Common myeloid progenitor, CD34-positive (primary cell): Measurements from ENCODE around the gene MACROD2.

Source experiments
- CTCF ChIA-PET: fragments of 350-600 bp; sonication (Branson Sonifier 250); formaldehyde crosslinking; loops from one replicate; lab custom pipeline; 2021; ENCODE audit warnings: antibody characterized with exemption; lab: Charles Lee
- POLR2A ChIA-PET: fragments of 350-600 bp; sonication (Branson Sonifier 250); formaldehyde crosslinking; loops from one replicate; lab custom pipeline; 2021; ENCODE audit warnings: antibody characterized with exemption; lab: Charles Lee
- DNase-seq, 3 donors: peaks; one replicate each; pipeline versions ENCODE4 v3.0.0 to v3.0.0-alpha.2; 2013
- H3K27ac ChIP-seq, 2 experiments: 1 replicate in 1 of 2; 2 replicates in 1 of 2; pipeline ENCODE4 v1.7.0; 2013; ENCODE audit warnings: inconsistent platforms in 2 of 2, low read length in 2 of 2, mild to moderate bottlenecking in 2 of 2, low read depth in 1 of 2, moderate library complexity in 1 of 2; ENCODE audit not compliant: severe bottlenecking in 2 of 2, insufficient read depth in 1 of 2, poor library complexity in 1 of 2
- H3K27me3 ChIP-seq, 5 experiments: replicated peaks in 2 of 5; 1 replicate in 3 of 5; 2 replicates in 2 of 5; pipeline versions ENCODE4 v1.6.1 to v1.7.0; 2013; ENCODE audit warnings: low read length in 4 of 5, mild to moderate bottlenecking in 2 of 5, moderate library complexity in 2 of 5, inconsistent platforms in 1 of 5; ENCODE audit not compliant: insufficient read depth in 5 of 5, control insufficient read depth in 4 of 5
- H3K36me3 ChIP-seq, 4 experiments: 1 replicate in 2 of 4; 2 replicates in 2 of 4; pipeline versions ENCODE4 v1.6.1 to v1.7.0; 2013; ENCODE audit warnings: low read length in 3 of 4, control low read depth in 1 of 4, mild to moderate bottlenecking in 1 of 4; ENCODE audit not compliant: control insufficient read depth in 4 of 4, insufficient read depth in 4 of 4
- H3K4me1 ChIP-seq, 4 experiments: 1 replicate in 3 of 4; 2 replicates in 1 of 4; pipeline versions ENCODE4 v1.6.1 to v1.7.1; 2013; ENCODE audit warnings: low read length in 3 of 4, mild to moderate bottlenecking in 3 of 4, control low read depth in 1 of 4, inconsistent platforms in 1 of 4, moderate library complexity in 1 of 4; ENCODE audit not compliant: control insufficient read depth in 4 of 4, insufficient read depth in 4 of 4; ENCODE audit errors: control extremely low read depth in 1 of 4
- H3K4me3 ChIP-seq, 7 experiments: 1 replicate in 4 of 7; 2 replicates in 3 of 7; pipeline versions ENCODE4 v1.5.1 to v1.7.0; 2013; ENCODE audit warnings: mild to moderate bottlenecking in 7 of 7, low read length in 6 of 7, moderate library complexity in 6 of 7, inconsistent platforms in 2 of 7, low read depth in 2 of 7, control low read depth in 1 of 7; ENCODE audit not compliant: insufficient read depth in 4 of 7, control insufficient read depth in 1 of 7; ENCODE audit errors: extremely low read depth in 1 of 7
- H3K9me3 ChIP-seq, 5 experiments: 1 replicate in 4 of 5; 2 replicates in 1 of 5; pipeline versions ENCODE4 v1.6.1 to v1.7.1; 2013; ENCODE audit warnings: low read length in 4 of 5, mild to moderate bottlenecking in 2 of 5, inconsistent platforms in 1 of 5, low read depth in 1 of 5, moderate library complexity in 1 of 5; ENCODE audit not compliant: control insufficient read depth in 4 of 5, insufficient read depth in 2 of 5; ENCODE audit errors: control extremely low read depth in 1 of 5
- WGBS: methylation state at CpG from one replicate; pipeline ENCODE4 v1.1.5; 2013; ENCODE audit not compliant: insufficient coverage; 5-methylcytosine and 5-hydroxymethylcytosine counted together

Gene MACROD2

DNA sequence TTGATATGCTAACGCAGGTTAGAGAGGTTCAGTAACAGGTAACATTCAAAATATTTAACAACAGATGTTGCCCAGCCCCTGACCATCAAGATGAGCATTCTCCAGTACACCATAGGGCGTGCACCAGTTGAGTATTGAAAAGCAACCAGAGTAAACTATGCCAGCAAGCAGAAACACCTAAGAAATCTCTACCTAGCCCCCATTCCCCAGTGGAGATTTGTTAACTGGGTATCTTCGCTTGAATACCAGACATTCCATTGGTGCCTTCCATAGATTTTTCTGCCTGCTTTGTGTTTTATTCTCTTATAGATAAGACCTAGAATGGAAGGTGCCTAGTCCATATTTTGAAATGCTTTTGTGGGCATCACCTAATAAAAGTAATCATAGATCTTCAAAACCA, 1954.1 kb downstream of the MACROD2 start:
- no peak overlapping the region for H3K4me3 ChIP-seq
- H3K4me1 ChIP-seq: no peaks in the 10 kb centered on the region
- no peak overlapping the region for H3K27ac ChIP-seq
- POLR2A ChIA-PET: no interaction called here
- no peaks in the 10 kb centered on the region for H3K27me3 ChIP-seq
- H3K9me3 ChIP-seq: no peaks in the 10 kb centered on the region
- no peak for DNase-seq
- CTCF ChIA-PET: no interaction called here
- no CpG with 5 or more reads among the region's 3 CpGs for WGBS
- H3K36me3 ChIP-seq: no peaks in the 10 kb centered on the region

GRCh38 chr20:15951658-15952057, 1956.3 kb downstream of the MACROD2 start:
- ChIA-PET POLR2A (no interaction called here), CTCF (no interaction called here)
- no peaks in the 10 kb centered on the region for H3K36me3 ChIP-seq
- H3K27me3 ChIP-seq: no peaks in the 10 kb centered on the region
- no peak overlapping the region for H3K27ac ChIP-seq
- no peak for DNase-seq
- 100% methylated on average over 2 of the region's 8 CpGs for WGBS
- peaks cover 0 to 1% (median 0%) of the 10 kb centered on the region in 5 experiments for H3K9me3 ChIP-seq
- no peaks in the 10 kb centered on the region for H3K4me1 ChIP-seq
- H3K4me3 ChIP-seq: no peak overlapping the region

GRCh38 chr20:15958142-15958541, 1962.8 kb downstream of the MACROD2 start:
- WGBS: 100% methylated on average over 3 of the region's 4 CpGs
- H3K4me3 ChIP-seq: no peak overlapping the region
- peaks cover 0 to 2% (median 0%) of the 10 kb centered on the region in 5 experiments for H3K27me3 ChIP-seq
- CTCF ChIA-PET: no interaction called here
- H3K27ac ChIP-seq: no peak overlapping the region
- no peaks in the 10 kb centered on the region for H3K36me3 ChIP-seq
- POLR2A ChIA-PET: no interaction called here
- no peak for DNase-seq
- peaks cover 0 to 1% (median 0%) of the 10 kb centered on the region in 5 experiments for H3K9me3 ChIP-seq
- H3K4me1 ChIP-seq: no peaks in the 10 kb centered on the region

DNA sequence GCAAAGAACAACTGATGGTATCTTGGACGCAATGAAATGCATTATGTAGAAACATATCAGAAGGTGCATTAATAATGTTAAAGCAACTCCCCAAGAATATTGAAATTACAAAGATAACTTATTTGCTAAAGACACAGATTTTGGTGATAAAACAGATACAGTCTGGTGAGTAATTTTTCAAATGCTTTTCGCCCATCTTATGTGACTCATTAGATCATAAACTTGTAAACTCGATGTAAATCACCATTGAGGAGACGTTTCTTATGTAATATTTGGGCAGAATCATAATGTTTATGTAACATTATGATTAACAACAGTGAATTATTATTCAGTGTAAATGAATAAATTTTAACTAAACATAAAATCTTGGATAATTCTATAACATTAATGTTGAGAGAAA, 1969.8 kb downstream of the MACROD2 start:
- WGBS: no CpG with 5 or more reads among the region's 4 CpGs
- Histone ChIP-seq H3K4me1 (no peaks in the 10 kb centered on the region), H3K27me3 (peaks cover 0 to 2% (median 0%) of the 10 kb centered on the region in 5 experiments), H3K9me3 (peaks cover 0 to 4% (median 2%) of the 10 kb centered on the region in 5 experiments), H3K4me3 (no peak overlapping the region), H3K27ac (no peak overlapping the region), H3K36me3 (no peaks in the 10 kb centered on the region)
- no peak for DNase-seq
- POLR2A ChIA-PET: no interaction called here
- CTCF ChIA-PET: no interaction called here

GRCh38 chr20:15967334-15967733, 1972.0 kb downstream of the MACROD2 start:
- CTCF ChIA-PET: no interaction called here
- H3K27ac ChIP-seq: no peak overlapping the region
- no peaks in the 10 kb centered on the region for H3K4me1 ChIP-seq
- 80% methylated on average over 2 of the region's 5 CpGs for WGBS
- H3K36me3 ChIP-seq: no peaks in the 10 kb centered on the region
- DNase-seq: no peak
- no peak overlapping the region for H3K4me3 ChIP-seq
- H3K27me3 ChIP-seq: peaks cover 0 to 2% (median 0%) of the 10 kb centered on the region in 5 experiments
- peaks cover 0 to 5% (median 2%) of the 10 kb centered on the region in 5 experiments for H3K9me3 ChIP-seq
- POLR2A ChIA-PET: interaction anchor here (0.6 kb wide), 1 partner anchor 601 kb away, joined by 3 read pairs; no protein-coding TSS in a partner anchor

DNA sequence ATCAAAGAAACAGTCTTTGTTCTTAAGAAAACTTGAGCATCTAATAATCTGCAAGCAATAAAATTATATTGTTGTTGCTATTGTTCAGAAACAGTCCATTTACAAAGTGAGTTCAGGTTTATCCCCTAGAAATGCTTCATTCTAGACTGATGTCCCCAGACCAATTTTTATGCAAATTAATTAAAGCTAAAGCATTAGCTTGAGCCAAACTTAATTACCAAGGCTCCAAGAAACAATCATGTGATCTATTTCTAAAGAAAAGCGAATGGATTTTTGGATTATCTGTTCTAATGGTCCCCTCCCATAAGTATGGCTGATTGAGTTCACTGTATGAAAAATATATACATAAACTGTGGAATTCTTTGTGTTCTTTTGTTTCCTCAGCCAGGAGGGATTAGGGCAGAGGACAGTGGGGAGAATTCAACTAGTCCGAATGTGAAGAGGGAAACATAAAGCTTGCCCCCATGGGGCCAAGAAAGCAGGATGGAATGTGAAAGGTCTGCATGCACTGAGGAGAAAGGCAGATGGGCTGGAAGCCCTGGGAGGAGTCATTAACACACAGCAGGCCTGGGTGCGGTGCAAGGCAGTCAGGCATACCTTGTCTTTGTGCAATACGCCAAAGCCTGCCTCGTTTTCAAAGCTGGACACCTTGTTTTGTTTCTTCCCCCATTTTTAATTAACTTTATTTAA, 1980.9 kb downstream of the MACROD2 start:
- ChIA-PET CTCF (no interaction called here), POLR2A (no interaction called here)
- H3K4me1 ChIP-seq: no peaks in the 10 kb centered on the region
- no peaks in the 10 kb centered on the region for H3K27me3 ChIP-seq
- no peak overlapping the region for H3K27ac ChIP-seq
- H3K9me3 ChIP-seq: peaks cover 0 to 11% (median 1%) of the 10 kb centered on the region in 5 experiments
- peaks cover 0 to 2% (median 0%) of the 10 kb centered on the region in 4 experiments for H3K36me3 ChIP-seq
- WGBS: no CpG with 5 or more reads among the region's 5 CpGs
- H3K4me3 ChIP-seq: no peak overlapping the region
- no peak for DNase-seq

DNA sequence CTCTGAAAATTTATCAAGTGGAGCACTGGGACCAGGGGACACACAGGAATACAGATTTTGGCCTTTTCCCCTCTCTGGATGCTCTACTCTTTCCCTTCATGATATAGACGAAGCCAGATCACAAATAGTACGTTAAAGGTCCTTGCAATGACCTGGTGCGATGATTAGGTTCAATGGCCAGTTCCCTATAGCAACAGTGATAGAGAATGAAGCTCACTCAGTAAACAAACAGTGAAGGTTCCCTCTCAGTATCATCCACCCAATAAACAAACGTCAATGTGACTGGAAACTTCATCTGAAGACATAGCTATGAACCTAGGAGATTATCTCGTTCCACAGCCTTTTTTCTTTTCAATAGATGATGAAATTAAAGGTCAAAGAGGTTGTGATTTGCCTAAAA, 1981.7 kb downstream of the MACROD2 start:
- CTCF ChIA-PET: no interaction called here
- Histone ChIP-seq H3K4me3 (no peak overlapping the region), H3K36me3 (peaks cover 0 to 2% (median 0%) of the 10 kb centered on the region in 4 experiments), H3K9me3 (peaks cover 0 to 8% (median 0%) of the 10 kb centered on the region in 5 experiments), H3K27me3 (no peaks in the 10 kb centered on the region), H3K4me1 (no peaks in the 10 kb centered on the region), H3K27ac (no peak overlapping the region)
- no peak for DNase-seq
- 88% methylated on average over 5 of the region's 5 CpGs for WGBS
- POLR2A ChIA-PET: no interaction called here
